K562 (cell line): ENCODE results near the gene UBE3B. TPM values are rescaled to one million over a fixed set of nuclear protein-coding genes. Genes with fewer than 3 reads are reported as not detected.
A peak's percentile ranks its signal among the peaks of the same experiment; 100 is the strongest.

Source experiments
- ATAC-seq: fragments of 200-7000 bp; cut with Tn5 transposase; 3 replicates; pipeline ENCODE4 v1.9.1; 2020; ENCODE audit warnings: moderate library complexity
- BruUV-seq: library from RNA; stranded (reverse); fragments of 400-500 nt; replicated peaks from 2 replicates; lab custom pipeline; 2021; lab: Mats Ljungman, UMichigan
- CTCF ChIA-PET: fragments of 300-600 bp; formaldehyde crosslinking; extraction: SDS; loops from one replicate; lab custom pipeline; 2021; ENCODE audit warnings: low intra/inter-chr PET ratio; lab: Yijun Ruan, JAX
- POLR2A ChIA-PET: fragments of 300-600, 350-650 bp; sonication (Branson Sonifier 250); formaldehyde crosslinking; extraction: SDS; loops from one replicate; lab custom pipeline; 2021; ENCODE audit warnings: antibody characterized with exemption, inconsistent platforms; lab: Yijun Ruan, JAX
- DNase-seq, 4 experiments: peaks; one replicate each; pipeline versions ENCODE4 v3.0.0 to v3.0.0-alpha.2; 2011 to 2018; ENCODE audit warnings: low spot score in 3 of 4, mixed read lengths in 3 of 4; ENCODE audit errors: extremely low read depth in 1 of 4
- FAIRE-seq: peaks from 2 replicates; lab custom pipeline; 2011; peaks lifted over from hg19 to GRCh38; lab: Jason Lieb, UNC
- H2AFZ ChIP-seq: 2 replicates; pipeline ENCODE4 v1.6.0; 2011; ENCODE audit warnings: low read depth, low read length, control low read depth, inconsistent platforms
- H3K27ac ChIP-seq: fragments of 200-600 bp; 3 replicates; pipeline ENCODE4 v1.8.0; 2011; ENCODE audit warnings: low read depth, mild to moderate bottlenecking, control low read depth, inconsistent platforms, low read length, moderate library complexity, mixed read lengths; ENCODE audit errors: extremely low read depth
- H3K27me3 ChIP-seq, 2 experiments: fragments of 300-600 bp in 1 of 2; 2 replicates in 1 of 2; 3 replicates in 1 of 2; pipeline versions ENCODE4 v1.6.0 to v1.8.0; 2011; ENCODE audit warnings: inconsistent platforms in 2 of 2, low read length in 2 of 2, mild to moderate bottlenecking in 1 of 2, mixed read lengths in 1 of 2, moderate library complexity in 1 of 2; ENCODE audit not compliant: control insufficient read depth in 2 of 2, insufficient read depth in 2 of 2
- H3K36me3 ChIP-seq: fragments of 300-600 bp; 3 replicates; pipeline ENCODE4 v1.8.0; 2011; ENCODE audit warnings: mild to moderate bottlenecking, low read length, inconsistent platforms; ENCODE audit not compliant: control insufficient read depth, insufficient read depth
- H3K4me1 ChIP-seq, 2 experiments: fragments of 200-600 bp in 1 of 2; replicated peaks in 1 of 2; 2 replicates in 1 of 2; 3 replicates in 1 of 2; pipeline versions ENCODE4 v1.5.1 to v1.8.0; 2011; ENCODE audit warnings: inconsistent platforms in 2 of 2, low read length in 2 of 2, mild to moderate bottlenecking in 1 of 2, mixed read lengths in 1 of 2, moderate library complexity in 1 of 2; ENCODE audit not compliant: control insufficient read depth in 2 of 2, insufficient read depth in 2 of 2
- H3K4me2 ChIP-seq: 2 replicates; pipeline ENCODE4 v1.6.1; 2011; ENCODE audit warnings: low read length, control low read depth, inconsistent platforms, mixed read lengths; ENCODE audit not compliant: insufficient read depth
- H3K4me3 ChIP-seq: fragments of 200-600 bp; sonication (generic), shearing (Covaris generic); 2 replicates; pipeline ENCODE4 v1.5.1; 2016; ENCODE audit warnings: control low read depth, inconsistent platforms
- H3K79me2 ChIP-seq: fragments of 200-600 bp; 3 replicates; pipeline ENCODE4 v1.8.0; 2011; ENCODE audit warnings: low read length, inconsistent platforms; ENCODE audit not compliant: control insufficient read depth, insufficient read depth
- H3K9ac ChIP-seq, 2 experiments: 2 replicates each; pipeline versions ENCODE4 v1.6.0 to v1.6.1; 2011; ENCODE audit warnings: low read depth in 2 of 2, low read length in 2 of 2, control low read depth in 1 of 2, inconsistent platforms in 1 of 2, mild to moderate bottlenecking in 1 of 2, mixed read lengths in 1 of 2; ENCODE audit not compliant: insufficient read depth in 1 of 2
- H3K9me1 ChIP-seq: one replicate; pipeline ENCODE4 v1.6.0; 2011; ENCODE audit warnings: inconsistent platforms, mild to moderate bottlenecking, low read length, moderate library complexity; ENCODE audit not compliant: control insufficient read depth, insufficient read depth
- H3K9me3 ChIP-seq: replicated peaks from 2 replicates; pipeline ENCODE4 v1.5.1; 2011; ENCODE audit warnings: low read depth, low read length, inconsistent platforms; ENCODE audit not compliant: control insufficient read depth, insufficient read depth
- H4K20me1 ChIP-seq: replicated peaks from 2 replicates; pipeline ENCODE4 v1.6.1; 2011; ENCODE audit warnings: low read length, inconsistent platforms, mixed read lengths; ENCODE audit not compliant: control insufficient read depth, insufficient read depth
- NFIC ChIP-seq: fragments of 450-650 bp; IDR thresholded peaks from 2 replicates; pipeline ENCODE4 v1.6.1; 2017; ENCODE audit warnings: mild to moderate bottlenecking, inconsistent platforms
- NFIX ChIP-seq: fragments of 250-450 bp; sonication (Bioruptor Pico); IDR thresholded peaks from 2 replicates; pipeline ENCODE4 v1.4.0; 2020; ENCODE audit warnings: low read depth, mild to moderate bottlenecking, moderate library complexity
- TEAD2 ChIP-seq: fragments of 450-650 bp; IDR thresholded peaks from 2 replicates; pipeline ENCODE4 v1.6.1; 2016; ENCODE audit warnings: missing genetic modification characterization, control low read depth, missing compliant biosample characterization
- ZFP30 ChIP-seq: fragments of 250-450 bp; sonication (Bioruptor Pico); IDR thresholded peaks from 2 replicates; pipeline ENCODE4 v1.8.0; 2022; ENCODE audit warnings: moderate library complexity, mild to moderate bottlenecking, inconsistent platforms, borderline replicate concordance
- WGBS: fragments of 100-300 bp; shearing (Covaris generic); methylation state at CpG from one replicate; pipeline ENCODE4 v1.1.6; 2016; ENCODE audit warnings: low coverage, mixed read lengths; ENCODE audit not compliant: insufficient coverage; ENCODE audit errors: missing lambda C conversion rate; 5-methylcytosine and 5-hydroxymethylcytosine counted together
- in situ Hi-C: fragments of 300-500 bp; cut with MboI; formaldehyde crosslinking; loops from 4 replicates; pipeline ENCODE4 v1.15.0; 2018; ENCODE audit warnings: inconsistent platforms, mixed read lengths
- intact Hi-C: fragments of 100-400 bp; cut with micrococcal nuclease; formaldehyde crosslinking; loops from 2 replicates; pipeline ENCODE4 v1.14.2; 2022
- polyA plus RNA-seq, 8 experiments: library from polyadenylated mRNA; depleted of rRNA in 4 of 8; stranded (reverse) in 5 of 8; unstranded in 3 of 8; fragments of >200 nt; fragmentation: Nextera tagmentation in 2 of 8; fragmentation: Illumina TruSeq in 1 of 8; extraction: Ambion mirVana in 2 of 8; extraction: Trizol in 1 of 8; gene quantifications; 2 replicates each; pipeline versions ENCODE4 v1.2.1 to v1.2.3, GENCODE V29; 2011 to 2014; ENCODE audit warnings: inconsistent platforms in 1 of 8, missing spikeins in 1 of 8
- total RNA-seq, 7 experiments: library from RNA; depleted of rRNA in 6 of 7; stranded (reverse); fragments of >200 nt in 6 of 7; fragmentation: Illumina TruSeq in 2 of 7; extraction: Trizol in 2 of 7; gene quantifications; 2 replicates each; pipeline versions ENCODE4 v1.2.1 to v1.2.3, GENCODE V29; 2011 to 2021; ENCODE audit warnings: low replicate concordance in 1 of 7

The UBE3B gene
- total and polyA plus RNA-seq, 9 of the 15 experiments (the other 6 are each of a cell fraction or from before 2014, with no cell fraction given): 7.6 to 23.6 (median 15.5) TPM

GRCh38 chr12:109503611-109504010 is 26.2 kb downstream of the UBE3B start:
- H3K4me1 ChIP-seq: no peaks in the 10 kb centered on the region
- 57% methylated on average over 3 of the region's 3 CpGs for WGBS
- H3K9me1 ChIP-seq: no peaks in the 10 kb centered on the region
- H2AFZ ChIP-seq: no peak overlapping the region
- intact Hi-C loops: no loop called here
- no peak overlapping the region for H3K4me3 ChIP-seq
- POLR2A ChIA-PET: interaction anchor here (0.7 kb wide), 1 partner anchor 20 kb away, joined by 3 read pairs; no protein-coding TSS in a partner anchor
- no peaks in the 10 kb centered on the region for H3K9me3 ChIP-seq
- peaks cover 83% of the 10 kb centered on the region for H3K36me3 ChIP-seq
- CTCF ChIA-PET: no interaction called here
- no peak for TF ChIP-seq ZFP30
- DNase-seq: no peak
- no peak overlapping the region for H3K4me2 ChIP-seq
- in situ Hi-C loops: no loop called here
- H4K20me1 ChIP-seq: no peaks in the 10 kb centered on the region
- H3K27me3 ChIP-seq: no peaks in the 10 kb centered on the region
- FAIRE-seq: no peak
- BruUV-seq: no TSS peak
- H3K27ac ChIP-seq: no peak overlapping the region
- no peaks in the 10 kb centered on the region for H3K79me2 ChIP-seq
- no peak overlapping the region for H3K9ac ChIP-seq
- no peak for ATAC-seq

DNA sequence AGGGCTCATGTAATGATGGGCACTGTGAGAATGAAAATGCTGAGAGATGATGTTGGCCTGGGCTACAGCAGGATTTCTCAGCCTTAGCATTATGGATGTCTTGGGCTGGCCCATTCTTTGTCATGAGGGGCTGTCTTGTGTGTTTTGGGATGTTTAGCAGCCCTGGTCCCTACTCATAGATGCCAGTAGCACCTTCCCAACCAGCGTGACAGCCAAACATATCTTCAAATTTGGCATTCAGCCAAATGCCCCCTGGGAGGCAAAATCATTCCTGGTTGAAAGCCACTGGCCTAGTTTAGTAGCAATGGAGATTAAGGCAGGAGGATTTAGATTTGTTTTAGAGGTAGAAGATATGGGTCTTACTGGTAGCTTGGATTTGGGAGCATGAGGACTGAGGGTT is 26.6 kb downstream of the UBE3B start:
- no peaks in the 10 kb centered on the region for H4K20me1 ChIP-seq
- H3K27ac ChIP-seq: no peak overlapping the region
- CTCF ChIA-PET: no interaction called here
- POLR2A ChIA-PET: interaction anchor here (0.7 kb wide), 1 partner anchor 20 kb away, joined by 3 read pairs; no protein-coding TSS in a partner anchor
- H3K79me2 ChIP-seq: no peaks in the 10 kb centered on the region
- H3K4me2 ChIP-seq: no peak overlapping the region
- no peak overlapping the region for H2AFZ ChIP-seq
- intact Hi-C loops (no loop called here), in situ Hi-C loops (no loop called here)
- no peaks in the 10 kb centered on the region for H3K27me3 ChIP-seq
- H3K4me3 ChIP-seq: no peak overlapping the region
- no peak overlapping the region for H3K9ac ChIP-seq
- H3K9me1 ChIP-seq: no peaks in the 10 kb centered on the region
- TF ChIP-seq TEAD2 (tag) (no peak), NFIC (peak; percentile 92), NFIX (CRISPR knock-in tag) (peak; percentile 79)
- 58% methylated on average over 1 of the region's 1 CpG for WGBS
- peaks cover 83% of the 10 kb centered on the region for H3K36me3 ChIP-seq
- H3K9me3 ChIP-seq: no peaks in the 10 kb centered on the region
- no peaks in the 10 kb centered on the region for H3K4me1 ChIP-seq
- ATAC-seq (no peak), DNase-seq (no peak), FAIRE-seq (no peak)
- no TSS peak for BruUV-seq
